Measurements from ENCODE around the gene GZMM.

Gene GZMM

DNA sequence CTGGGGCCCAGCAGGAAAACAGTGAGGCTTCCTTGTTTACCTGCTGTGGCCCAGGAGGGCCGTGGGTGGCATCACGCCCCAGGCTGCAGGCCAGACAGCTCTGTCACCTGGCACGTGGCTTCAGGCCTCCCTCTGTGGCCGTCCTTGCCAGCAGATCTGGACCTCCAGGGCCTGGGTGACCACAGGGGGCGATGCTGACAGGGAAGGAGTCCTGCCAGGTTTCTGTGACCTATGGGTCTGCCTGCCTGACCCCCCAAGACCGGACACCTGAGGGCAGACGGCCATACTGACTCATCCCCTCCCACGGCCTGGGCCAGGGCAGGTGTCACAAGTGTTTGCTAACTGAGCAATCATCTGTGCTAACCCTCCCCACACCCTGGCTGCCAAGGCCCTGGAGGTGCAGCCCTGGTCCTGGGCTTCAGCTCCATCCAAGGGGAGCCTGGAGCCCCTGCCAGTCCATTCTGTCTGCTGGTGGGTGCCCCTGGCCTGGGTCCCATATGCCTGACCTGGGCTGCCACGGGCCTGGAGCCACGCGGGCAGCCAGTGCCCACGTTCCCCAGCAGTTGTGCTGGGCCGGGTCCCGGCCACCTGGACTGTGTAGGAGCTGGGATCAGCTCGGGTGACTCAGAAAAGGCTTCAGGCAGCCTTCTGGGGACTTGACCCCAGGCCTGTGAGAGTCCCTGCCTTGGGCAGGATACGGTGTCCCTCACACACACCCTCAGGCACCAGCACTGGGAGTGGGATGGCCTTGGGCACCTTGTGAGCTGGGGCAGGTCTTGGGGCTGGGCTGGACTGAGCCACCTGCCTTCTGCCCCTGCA is 8.6 kb upstream of the GZMM start:
- DNase-seq (ENCODE audit: low read depth), result no peak

- DNase-seq (ENCODE audit: low read depth), result no peak
These were observed 7.6 kb upstream of the GZMM start for GRCh38 chr19:536031-536880.

DNA sequence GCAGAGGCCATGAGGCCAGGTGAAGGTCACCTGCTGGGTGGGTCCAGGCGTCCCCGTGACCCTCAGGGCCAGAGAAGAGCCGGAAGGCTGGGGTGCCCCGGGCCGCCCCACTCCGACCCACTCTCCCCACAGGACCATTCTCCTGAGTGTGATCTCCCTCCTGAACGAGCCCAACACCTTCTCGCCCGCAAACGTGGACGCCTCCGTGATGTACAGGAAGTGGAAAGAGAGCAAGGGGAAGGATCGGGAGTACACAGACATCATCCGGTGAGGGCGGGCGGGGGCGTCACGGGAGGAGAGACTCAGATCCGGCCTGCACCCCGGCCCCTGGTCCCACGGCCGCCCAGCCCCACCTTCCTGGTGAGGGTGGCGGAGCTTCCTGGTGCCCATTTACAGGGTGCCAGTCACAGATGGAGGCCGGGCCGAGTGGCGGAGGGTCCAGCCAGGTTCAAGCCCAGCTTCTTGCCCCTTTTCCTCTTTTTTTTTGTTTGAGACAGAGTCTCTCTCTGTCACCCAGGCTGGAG is 6.9 kb upstream of the GZMM start:
- DNase-seq (ENCODE audit: low read depth), result no peak

- DNase-seq (ENCODE audit: low read depth), result no peak
These were observed 5.0 kb upstream of the GZMM start for GRCh38 chr19:538641-539428.

DNA sequence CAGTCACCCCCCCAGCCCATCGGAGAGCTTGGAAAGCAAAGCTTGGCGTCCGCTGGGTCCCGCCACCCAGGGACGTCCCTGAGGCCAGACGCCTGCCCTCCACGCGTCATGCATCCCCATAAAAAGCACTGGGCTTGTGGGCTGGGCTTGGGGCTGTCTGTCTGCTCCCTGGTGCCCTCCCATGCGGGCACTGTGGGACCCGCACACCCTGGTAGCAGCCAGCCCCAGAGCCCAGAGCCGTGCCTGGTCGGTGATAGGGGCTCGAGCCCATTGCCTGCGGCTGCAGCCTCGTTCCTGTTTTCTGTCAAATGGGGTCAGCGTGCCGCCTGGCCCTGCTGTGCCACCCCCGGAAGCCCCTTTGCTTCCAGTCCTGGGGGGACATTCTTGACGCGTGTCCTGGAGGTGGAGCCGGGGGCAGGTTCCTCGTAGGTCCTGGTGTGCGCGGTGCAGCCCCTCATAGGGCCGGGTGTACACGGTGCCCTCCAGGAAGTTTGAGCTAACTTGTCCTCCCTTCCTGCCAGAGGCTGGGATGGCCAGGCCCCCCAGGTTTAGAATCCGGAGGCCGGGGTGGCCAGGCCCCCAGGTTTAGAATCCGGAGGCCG is 4.3 kb upstream of the GZMM start:
- DNase-seq (ENCODE audit: low read depth), result no peak

GRCh38 chr19:540867-541637 is 2.8 kb upstream of the GZMM start:
- no peak for DNase-seq (ENCODE audit: low read depth)

DNA sequence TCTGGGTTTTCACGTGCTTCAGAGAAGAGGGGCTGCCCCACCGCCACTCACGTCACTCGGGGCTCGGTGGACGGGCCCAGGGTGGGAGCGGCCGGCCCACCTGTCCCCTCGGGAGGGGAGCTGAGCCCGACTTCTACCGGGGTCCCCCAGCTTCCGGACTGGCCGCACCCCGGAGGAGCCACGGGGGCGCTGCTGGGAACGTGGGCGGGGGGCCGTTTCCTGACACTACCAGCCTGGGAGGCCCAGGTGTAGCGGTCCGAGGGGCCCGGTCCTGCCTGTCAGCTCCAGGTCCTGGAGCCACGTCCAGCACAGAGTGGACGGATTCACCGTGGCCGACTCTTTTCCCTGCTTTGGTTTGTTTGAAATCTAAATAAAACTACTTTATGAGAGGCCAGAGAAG is 2.2 kb upstream of the GZMM start:
- no peak for DNase-seq (ENCODE audit: low read depth)

DNA sequence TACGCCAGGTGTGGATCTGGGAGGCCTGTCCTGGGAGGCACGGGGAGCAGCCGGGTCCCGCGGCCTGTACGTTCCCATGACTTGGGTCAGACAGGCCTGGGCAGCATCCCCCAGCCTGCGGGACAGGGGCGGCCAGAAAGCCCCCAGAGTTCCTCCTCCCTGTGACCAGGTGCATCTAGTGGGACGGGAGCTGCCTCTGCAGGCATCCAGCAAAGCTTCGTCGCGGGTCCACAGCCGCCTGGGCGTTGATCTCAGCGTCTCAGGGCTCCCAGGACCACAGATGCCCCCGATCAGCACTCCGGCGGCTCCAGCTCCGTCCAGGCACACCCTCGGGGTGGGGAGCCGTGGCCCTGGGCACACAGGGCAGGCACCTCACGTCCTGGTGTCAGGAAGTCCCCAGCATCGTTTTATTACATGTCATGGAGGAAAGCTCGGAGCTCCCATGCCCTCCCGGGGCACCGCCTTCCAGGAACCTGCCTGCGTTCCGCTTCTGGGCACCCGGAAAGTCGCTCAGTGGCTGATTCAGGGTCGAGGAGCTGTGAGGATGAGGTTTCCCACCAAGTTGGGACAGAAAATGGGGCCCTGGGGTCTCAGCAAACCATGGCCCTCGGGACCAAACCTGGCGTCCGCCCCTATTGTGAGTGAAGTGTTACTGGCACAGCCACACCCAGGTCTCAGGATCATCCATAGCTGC is 1.5 kb upstream of the GZMM start:
- DNase-seq (ENCODE audit: low read depth), result no peak

GRCh38 chr19:547117-547516 is 3.3 kb downstream of the GZMM start:
- no peak for DNase-seq (ENCODE audit: low read depth)

DNA sequence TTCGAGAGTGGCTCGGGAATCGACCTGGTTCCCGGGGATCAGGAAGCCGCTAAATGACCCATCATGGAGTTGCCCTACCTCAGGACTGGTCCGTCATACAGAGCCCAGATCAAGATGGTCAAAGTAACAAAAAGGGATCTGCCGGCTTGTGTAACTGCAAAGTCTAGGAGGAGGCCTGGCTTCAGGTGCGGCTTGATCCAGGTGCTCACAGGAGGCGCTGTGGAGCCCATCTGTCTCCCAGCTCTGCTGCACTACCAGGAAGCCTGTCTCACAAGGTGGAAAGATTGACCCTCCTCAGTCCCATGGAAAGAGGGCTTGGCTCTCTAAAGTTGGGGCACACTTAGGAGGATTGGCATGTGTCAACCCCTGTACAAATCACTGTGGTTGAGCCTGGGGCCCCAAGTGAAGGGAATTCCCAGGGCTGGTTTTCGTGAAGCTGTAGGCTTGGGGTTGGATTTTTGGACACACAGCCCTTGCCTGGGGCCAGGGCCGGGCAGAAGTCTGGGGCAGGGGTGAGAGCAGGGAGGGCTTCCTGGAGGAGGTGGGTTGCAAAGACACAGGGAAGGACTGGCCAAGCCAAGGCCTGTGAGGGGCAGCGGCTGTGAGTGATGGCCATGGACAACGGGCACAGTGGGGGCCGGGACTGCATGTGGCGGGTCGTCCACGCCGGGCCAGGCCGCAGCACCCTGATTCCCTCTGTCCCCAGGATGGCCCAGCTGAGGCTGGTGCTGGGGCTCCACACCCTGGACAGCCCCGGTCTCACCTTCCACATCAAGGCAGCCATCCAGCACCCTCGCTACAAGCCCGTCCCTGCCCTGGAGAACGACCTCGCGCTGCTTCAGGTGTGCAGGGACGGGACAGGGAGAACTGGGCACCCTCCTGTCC is 4.2 kb downstream of the GZMM start:
- no peak for DNase-seq (ENCODE audit: low read depth)

DNA sequence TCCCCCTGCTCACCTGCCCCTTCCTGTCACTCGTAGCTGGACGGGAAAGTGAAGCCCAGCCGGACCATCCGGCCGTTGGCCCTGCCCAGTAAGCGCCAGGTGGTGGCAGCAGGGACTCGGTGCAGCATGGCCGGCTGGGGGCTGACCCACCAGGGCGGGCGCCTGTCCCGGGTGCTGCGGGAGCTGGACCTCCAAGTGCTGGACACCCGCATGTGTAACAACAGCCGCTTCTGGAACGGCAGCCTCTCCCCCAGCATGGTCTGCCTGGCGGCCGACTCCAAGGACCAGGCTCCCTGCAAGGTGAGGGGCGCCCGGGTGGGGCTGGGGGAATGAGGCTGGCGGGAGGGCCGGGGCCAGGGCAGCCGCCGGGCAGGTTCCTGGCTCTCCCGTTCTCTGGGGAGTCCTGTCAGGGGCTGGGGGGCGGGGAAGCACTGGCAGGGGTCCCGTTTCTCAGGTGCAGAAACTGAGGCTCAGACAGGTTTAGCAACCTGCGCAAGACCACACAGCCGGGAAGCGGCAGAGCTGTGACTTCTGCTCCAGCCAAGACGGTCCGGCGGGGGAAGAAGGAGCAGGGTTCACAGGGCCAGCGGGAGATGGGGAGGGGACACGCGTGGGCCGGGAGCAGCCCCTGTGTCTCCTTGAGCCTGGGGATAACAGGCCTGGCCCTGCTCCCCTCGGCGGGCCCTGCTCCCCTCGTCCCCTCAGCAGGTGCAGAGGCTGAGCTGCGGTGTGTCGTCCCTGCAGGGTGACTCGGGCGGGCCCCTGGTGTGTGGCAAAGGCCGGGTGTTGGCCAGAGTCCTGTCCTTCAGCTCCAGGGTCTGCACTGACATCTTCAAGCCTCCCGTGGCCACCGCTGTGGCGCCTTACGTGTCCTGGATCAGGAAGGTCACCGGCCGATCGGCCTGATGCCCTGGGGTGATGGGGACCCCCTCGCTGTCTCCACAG is 5.3 kb downstream of the GZMM start:
- no peak for DNase-seq (ENCODE audit: low read depth)

DNA sequence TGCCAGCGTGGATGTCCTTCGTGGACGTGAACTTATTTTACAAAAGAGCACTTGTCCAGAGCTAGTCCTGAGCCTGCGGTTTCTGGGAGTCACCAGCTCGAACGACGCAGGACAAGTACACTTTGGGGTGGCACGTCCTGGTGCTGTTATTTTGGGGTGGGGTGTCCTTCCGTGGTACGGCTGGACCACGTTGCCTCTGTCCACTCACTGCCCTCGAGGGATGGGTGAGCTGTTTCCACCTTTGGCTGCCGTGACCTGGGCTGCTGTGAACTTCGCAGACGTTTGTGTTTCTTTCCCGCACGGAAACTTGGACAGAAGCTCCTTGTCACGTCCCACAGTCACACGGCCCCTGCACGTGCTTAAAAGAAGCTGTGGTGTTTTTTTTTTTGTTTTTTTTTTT is 11.0 kb downstream of the GZMM start:
- no peak for DNase-seq (ENCODE audit: low read depth)

GRCh38 chr19:555474-555808 is 11.6 kb downstream of the GZMM start:
- DNase-seq (ENCODE audit: low read depth), result no peak

GRCh38 chr19:556611-557382 is 12.9 kb downstream of the GZMM start:
- DNase-seq (ENCODE audit: low read depth), result no peak

- no peak for DNase-seq (ENCODE audit: low read depth)
These were observed 15.1 kb downstream of the GZMM start for GRCh38 chr19:558770-559439.

DNA sequence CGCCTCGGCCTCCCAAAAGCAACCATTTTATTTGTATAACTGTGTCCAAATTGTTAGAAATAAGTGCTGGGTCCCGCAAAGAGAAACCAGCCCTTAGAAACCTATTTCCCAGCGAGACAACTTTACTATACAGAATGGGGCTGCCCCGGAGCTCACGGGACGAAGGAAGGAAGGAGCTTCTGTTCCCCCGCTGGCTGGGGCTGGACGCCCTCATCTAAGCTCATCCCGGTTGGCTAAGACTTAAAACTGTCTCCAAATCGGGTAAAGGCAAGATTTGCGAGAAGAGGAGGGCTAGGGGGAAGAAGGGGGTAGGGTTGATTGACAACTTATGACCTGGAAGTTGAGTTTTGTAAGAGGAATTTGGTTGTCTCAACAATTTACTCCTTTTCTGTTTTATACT is 16.3 kb downstream of the GZMM start:
- no peak for DNase-seq (ENCODE audit: low read depth)

- DNase-seq (ENCODE audit: low read depth), result no peak
These were observed 22.6 kb downstream of the GZMM start for GRCh38 chr19:566403-566802.
